NCI-H146 (cell line): Measurements from ENCODE around the gene UBL4A.
A peak's percentile ranks its signal among the peaks of the same experiment; 100 is the strongest.

Source experiments
- DNase-seq: peaks from one replicate; lab custom pipeline; 2025; lab: John Stamatoyannopoulos, UW

UBL4A gene

DNA sequence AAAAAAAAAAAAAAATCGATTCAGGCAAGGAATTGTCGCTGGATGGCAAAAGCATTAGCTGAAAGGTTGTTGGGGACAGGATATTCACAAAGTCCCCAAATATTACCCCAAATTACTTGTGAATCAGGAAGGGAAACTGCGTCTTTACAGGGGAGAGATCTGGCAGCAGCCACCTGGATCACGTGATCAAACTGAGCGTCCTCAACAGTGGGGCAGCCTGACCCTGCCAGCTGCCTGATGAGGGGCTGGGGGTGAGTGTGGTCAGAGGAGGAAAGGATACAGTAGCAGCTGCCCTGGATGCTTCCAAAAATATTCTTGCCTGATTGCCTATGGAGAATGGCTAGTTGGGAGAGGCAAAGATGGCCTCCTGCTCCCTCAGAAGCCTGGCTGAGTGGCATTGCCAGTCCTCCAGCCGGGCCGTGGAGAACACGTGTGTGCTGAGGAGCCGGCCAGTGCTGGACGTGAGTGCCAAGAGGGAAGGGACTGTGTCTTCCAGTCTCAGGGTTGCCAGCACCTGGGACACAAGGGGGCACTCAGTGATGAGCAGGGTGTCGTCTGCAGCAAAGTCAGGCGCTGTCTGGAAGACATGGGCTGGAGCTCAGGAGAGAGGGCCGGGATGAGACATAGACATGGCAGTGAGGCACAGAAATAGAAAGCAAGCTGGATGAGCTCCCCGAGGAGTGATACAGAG is 4.4 kb downstream of the UBL4A start:
- no peak for DNase-seq

DNA sequence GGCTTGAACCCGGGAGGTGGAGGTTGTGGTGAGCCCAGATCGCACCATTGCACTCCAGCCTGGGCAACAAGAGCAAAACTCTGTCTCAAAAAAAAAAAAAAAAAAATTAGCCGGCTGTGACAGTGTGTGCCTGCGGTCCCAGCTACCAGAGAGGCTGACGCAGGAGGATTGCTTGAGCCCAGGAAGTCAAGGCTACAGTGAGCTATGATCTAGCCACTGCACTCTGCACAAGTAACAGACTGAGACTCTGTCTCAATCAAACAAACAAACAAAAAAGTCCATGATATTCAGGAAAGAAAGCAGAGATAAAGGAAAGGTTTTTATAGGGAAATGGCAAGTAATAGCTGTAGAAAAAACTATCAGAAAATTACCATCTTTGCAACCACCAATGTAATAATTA is 5.2 kb downstream of the UBL4A start:
- no peak for DNase-seq

GRCh38 chrX:154478728-154479622 is 7.4 kb downstream of the UBL4A start, which contains the start of gene LAGE3:
Gene LAGE3 (minus strand): TSS chrX:154479281. CDS start chrX:154478915, 366 bp downstream.
- peak; percentile 91 for DNase-seq

GRCh38 chrX:154477891-154478477 is 8.4 kb downstream of the UBL4A start:
- DNase-seq = no peak

GRCh38 chrX:154476821-154477220 is 9.6 kb downstream of the UBL4A start:
- DNase-seq = no peak

GRCh38 chrX:154473683-154474082 is 12.7 kb downstream of the UBL4A start:
- DNase-seq = no peak

- no peak for DNase-seq
These were observed 13.5 kb downstream of the UBL4A start for GRCh38 chrX:154472685-154473632.

DNA sequence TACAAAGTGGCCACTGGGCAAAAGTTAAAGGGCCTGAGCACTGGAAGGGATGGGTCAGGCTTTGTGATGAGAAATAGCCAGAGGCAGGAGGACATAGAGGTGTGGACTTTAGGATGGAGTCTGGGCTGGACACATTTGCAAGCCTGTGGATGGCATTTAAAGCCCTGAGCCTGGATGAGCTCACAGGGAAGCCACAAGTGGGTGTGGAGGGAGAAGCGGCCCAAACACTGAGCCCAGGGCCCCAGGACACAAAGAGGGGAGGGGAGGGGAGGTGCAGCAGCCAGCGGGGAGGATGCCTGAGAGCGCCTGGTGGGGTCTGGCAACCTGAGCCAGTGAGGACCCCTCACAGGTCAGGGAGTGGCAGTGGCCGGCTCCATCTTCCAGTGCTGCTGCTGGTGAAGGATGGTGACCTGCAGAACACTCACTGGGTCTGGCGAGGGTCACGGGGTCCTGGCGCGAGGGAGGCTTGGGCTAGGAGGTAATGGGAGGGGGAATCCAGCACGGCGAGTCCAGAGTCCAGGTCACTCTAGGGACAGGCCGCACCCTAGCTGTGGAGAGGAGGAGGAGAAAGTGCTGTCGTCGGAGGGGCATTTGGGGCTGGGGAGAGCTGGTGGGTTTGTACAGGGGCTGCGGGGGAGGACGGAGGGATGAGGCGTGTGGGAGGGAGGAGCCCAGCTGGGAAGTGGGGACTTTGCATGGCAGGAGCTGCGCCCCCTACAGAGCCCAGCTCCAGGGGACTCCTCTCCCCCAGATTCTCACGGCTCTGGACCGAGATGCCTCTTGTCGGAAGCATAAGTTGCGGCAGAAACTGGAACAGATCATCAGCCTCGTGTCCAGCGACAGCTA is 14.4 kb downstream of the UBL4A start:
- no peak for DNase-seq

DNA sequence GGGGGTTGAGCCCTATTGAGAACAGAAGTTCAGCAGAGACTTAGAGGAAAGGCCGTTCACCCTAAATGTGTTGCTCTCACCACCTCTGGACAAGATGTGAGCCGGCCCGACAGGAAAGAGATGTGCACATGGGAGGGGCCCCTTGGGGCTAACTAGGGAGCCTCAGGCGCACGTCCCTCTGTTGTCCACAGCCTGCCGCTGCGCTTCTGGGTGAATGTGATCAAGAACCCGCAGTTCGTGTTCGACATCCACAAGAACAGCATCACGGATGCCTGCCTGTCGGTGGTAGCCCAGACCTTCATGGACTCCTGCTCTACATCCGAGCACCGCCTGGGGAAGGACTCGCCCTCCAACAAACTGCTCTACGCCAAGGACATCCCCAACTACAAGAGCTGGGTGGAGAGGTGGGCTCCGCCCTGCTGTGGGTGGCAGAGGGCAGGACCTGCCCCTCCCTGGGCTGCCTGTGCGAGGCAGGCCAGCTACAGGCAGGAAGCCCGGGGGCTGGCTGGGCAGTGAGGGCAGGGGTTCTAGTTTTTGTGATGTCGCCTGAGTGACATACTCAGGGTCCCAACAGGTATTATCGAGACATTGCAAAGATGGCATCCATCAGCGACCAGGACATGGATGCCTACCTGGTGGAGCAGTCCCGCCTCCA is 15.4 kb downstream of the UBL4A start:
- no peak for DNase-seq

- DNase-seq = no peak
These were observed 16.0 kb downstream of the UBL4A start for GRCh38 chrX:154470434-154470833.

DNA sequence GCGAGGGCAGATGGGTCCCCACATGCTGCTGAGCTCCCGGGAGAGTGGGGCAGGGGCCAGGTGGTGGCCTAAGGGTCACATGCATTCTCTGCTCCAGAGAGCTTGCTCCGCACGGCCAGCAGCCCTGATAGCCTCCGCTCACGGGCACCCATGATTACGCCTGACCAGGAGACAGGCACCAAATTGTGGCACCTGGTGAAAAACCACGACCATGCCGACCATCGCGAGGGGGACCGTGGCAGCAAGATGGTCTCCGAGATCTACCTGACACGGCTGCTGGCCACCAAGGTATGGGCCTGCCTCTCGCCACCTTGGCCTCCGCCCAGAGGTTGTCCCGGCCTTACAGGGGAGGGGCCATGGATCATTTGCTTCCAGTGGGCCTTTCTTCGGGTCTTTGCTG is 16.5 kb downstream of the UBL4A start:
- no peak for DNase-seq

GRCh38 chrX:154469114-154469513 is 17.3 kb downstream of the UBL4A start:
- DNase-seq = no peak

DNA sequence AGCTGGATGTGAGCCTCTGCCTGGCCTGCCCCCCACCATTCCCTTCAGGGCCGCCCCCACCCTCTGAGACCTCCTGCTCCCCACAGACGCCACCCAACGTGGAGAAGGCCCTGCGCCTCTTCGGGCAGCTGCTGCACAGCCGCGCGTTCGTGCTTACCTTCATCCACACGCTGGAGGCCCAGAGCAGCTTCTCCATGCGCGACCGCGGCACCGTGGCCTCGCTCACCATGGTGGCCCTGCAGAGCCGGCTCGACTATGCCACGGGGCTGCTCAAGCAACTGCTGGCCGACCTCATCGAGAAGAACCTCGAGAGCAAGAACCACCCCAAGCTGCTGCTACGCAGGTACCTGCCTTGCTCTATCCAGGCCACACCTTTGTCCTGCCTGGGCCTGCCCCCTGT is 18.2 kb downstream of the UBL4A start:
- DNase-seq = no peak

- no peak for DNase-seq
These were observed 18.9 kb downstream of the UBL4A start for GRCh38 chrX:154467556-154467955.

- no peak for DNase-seq
These were observed 19.5 kb downstream of the UBL4A start for GRCh38 chrX:154466907-154467306.

DNA sequence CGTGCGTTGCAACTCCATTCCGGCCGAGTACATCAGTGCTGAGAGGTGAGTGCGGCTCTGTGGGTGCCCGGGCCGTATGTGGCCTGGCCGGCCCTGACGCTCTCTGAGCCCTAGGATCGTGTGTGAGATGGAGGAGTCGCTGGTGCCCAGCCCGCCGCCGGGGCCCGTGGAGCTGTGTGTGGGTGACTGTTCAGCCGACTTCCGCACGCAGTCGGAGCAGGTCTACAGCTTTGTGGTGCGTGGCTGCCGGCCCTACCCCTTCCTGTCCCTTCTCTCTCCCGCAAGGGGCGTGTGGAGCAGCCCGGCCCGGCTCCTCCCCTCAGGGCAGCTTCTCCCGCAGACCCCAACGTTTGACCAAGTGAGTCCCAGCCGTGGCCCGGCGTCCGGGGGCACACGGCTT is 20.4 kb downstream of the UBL4A start:
- DNase-seq = no peak

DNA sequence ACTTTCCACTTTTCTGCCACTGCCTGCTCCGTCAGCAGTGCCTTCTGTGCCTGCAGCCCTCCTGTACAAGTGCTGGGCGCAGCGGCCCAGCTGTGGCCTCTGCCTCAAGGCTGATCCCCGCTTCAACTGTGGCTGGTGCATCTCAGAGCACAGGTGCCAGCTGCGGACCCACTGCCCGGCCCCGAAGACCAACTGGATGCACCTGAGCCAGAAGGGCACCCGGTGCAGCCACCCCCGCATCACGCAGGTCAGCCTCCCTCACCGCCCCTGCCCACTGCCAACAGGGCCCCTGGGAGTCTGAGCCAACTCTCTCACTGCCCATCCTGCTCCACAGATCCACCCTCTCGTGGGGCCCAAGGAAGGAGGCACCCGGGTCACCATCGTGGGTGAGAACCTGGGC is 20.8 kb downstream of the UBL4A start:
- no peak for DNase-seq

DNA sequence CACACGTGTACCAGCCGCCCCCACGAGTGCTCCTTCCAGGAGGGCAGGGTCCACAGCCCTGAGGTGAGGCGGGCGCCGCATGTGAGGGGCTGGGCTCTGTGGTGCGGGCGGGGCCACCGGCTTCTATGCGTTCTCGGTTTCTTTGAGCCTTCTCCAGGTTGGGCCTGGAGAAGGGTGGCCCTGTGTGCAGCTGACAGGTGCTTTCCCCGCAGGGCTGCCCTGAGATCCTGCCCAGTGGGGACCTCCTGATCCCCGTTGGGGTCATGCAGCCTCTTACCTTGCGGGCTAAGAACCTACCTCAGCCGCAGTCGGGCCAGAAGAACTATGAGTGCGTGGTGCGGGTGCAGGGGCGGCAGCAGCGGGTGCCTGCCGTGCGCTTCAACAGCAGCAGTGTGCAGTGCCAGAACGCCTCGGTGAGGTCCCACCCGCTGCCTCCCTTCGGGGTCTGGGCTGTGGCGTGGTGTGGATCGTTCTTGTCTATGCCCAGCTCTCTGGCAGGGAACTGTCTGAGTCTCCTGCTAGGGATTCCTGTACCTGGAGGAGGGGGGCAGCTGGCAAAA is 21.5 kb downstream of the UBL4A start:
- DNase-seq = no peak

GRCh38 chrX:154463611-154464220 is 22.7 kb downstream of the UBL4A start:
- no peak for DNase-seq

- DNase-seq = no peak
These were observed 24.0 kb downstream of the UBL4A start for GRCh38 chrX:154462396-154462795.
